ENCODE results near the gene RAD51B. TPM values are rescaled to one million over a fixed set of nuclear protein-coding genes. Genes with fewer than 3 reads are reported as not detected.

RAD51B gene
- total RNA-seq, 1 experiment from 2014 or later: 10.8 TPM

- POLR2A ChIA-PET (ENCODE audit: unreplicated experiment): no interaction called here
- Histone ChIP-seq H3K79me2 (ENCODE audit: low read length) (no peaks in the 10 kb centered on the region), H3K27ac (ENCODE audit: low read length) (no peak overlapping the region), H3K4me1 (ENCODE audit: insufficient read depth, low read length) (no peaks in the 10 kb centered on the region), H3K9me3 (ENCODE audit: low read length) (no peaks in the 10 kb centered on the region), H3K27me3 (ENCODE audit: low read length) (no peaks in the 10 kb centered on the region), H3K4me3 (ENCODE audit: low read length) (no peak overlapping the region), H3F3A (ENCODE audit: low read length, unreplicated experiment) (no peaks in the 10 kb centered on the region), H3K9me2 (replicated peaks; ENCODE audit: low read length) (no peaks in the 10 kb centered on the region), H4K20me1 (ENCODE audit: low read length) (no peaks in the 10 kb centered on the region), H2AFZ (ENCODE audit: low read length) (no peak overlapping the region), H3K4me2 (ENCODE audit: low read length) (no peak overlapping the region), H3K36me3 (ENCODE audit: low read depth, low read length) (no peaks in the 10 kb centered on the region), H3K9ac (ENCODE audit: low read length) (no peak overlapping the region)
- CTCF ChIA-PET: no interaction called here
- no TSS peak for BruUV-seq (replicated peaks)
- intact Hi-C loops (cut with micrococcal nuclease): no loop called here
- DNase-seq (no peak), ATAC-seq (no peak)
- TF ChIP-seq EZH2 (IDR thresholded peaks at IDR 0.05; ENCODE audit: low read length, unreplicated experiment) (no peak), CTCF (conservative IDR thresholded peaks at IDR 0.05; ENCODE audit: low read depth, low read length) (no peak), EZH2phosphoT487 (IDR thresholded peaks at IDR 0.05; ENCODE audit: borderline replicate concordance, low read length) (no peak)
These were observed 507.7 kb downstream of the RAD51B start for GRCh38 chr14:68327231-68327630.

GRCh38 chr14:68328509-68328908 lies 508.9 kb downstream of the RAD51B start:
- no peak overlapping the region for H3K4me3 ChIP-seq (ENCODE audit: low read length)
- H3K4me1 ChIP-seq (ENCODE audit: insufficient read depth, low read length): no peaks in the 10 kb centered on the region
- CTCF ChIA-PET: no interaction called here
- no TSS peak for BruUV-seq (replicated peaks)
- DNase-seq (no peak), ATAC-seq (no peak)
- no peak for TF ChIP-seq CTCF (conservative IDR thresholded peaks at IDR 0.05; ENCODE audit: low read depth, low read length)
- TF ChIP-seq EZH2phosphoT487 (IDR thresholded peaks at IDR 0.05; ENCODE audit: borderline replicate concordance, low read length): no peak
- TF ChIP-seq EZH2 (IDR thresholded peaks at IDR 0.05; ENCODE audit: low read length, unreplicated experiment): no peak
- H4K20me1 ChIP-seq (ENCODE audit: low read length): no peaks in the 10 kb centered on the region
- H3K9me3 ChIP-seq (ENCODE audit: low read length): no peaks in the 10 kb centered on the region
- H3K27ac ChIP-seq (ENCODE audit: low read length): no peak overlapping the region
- POLR2A ChIA-PET (ENCODE audit: unreplicated experiment): interaction anchor here (0.6 kb wide), 1 partner anchor 465 kb away, joined by 3 read pairs; the partner anchor contains the start of gene ZFP36L1
- no peaks in the 10 kb centered on the region for H3K27me3 ChIP-seq (ENCODE audit: low read length)
- H3K79me2 ChIP-seq (ENCODE audit: low read length): no peaks in the 10 kb centered on the region
- intact Hi-C loops (cut with micrococcal nuclease): no loop called here
- H3K4me2 ChIP-seq (ENCODE audit: low read length): no peak overlapping the region
- H3K9ac ChIP-seq (ENCODE audit: low read length): no peak overlapping the region
- no peaks in the 10 kb centered on the region for H3K36me3 ChIP-seq (ENCODE audit: low read depth, low read length)
- no peak overlapping the region for H2AFZ ChIP-seq (ENCODE audit: low read length)
- no peaks in the 10 kb centered on the region for H3F3A ChIP-seq (ENCODE audit: low read length, unreplicated experiment)
- no peaks in the 10 kb centered on the region for H3K9me2 ChIP-seq (replicated peaks; ENCODE audit: low read length)

GRCh38 chr14:68331426-68331825 lies 511.8 kb downstream of the RAD51B start:
- H3K4me2 ChIP-seq (ENCODE audit: low read length): no peak overlapping the region
- H3K9ac ChIP-seq (ENCODE audit: low read length): no peak overlapping the region
- intact Hi-C loops (cut with micrococcal nuclease): no loop called here
- no peaks in the 10 kb centered on the region for H3K27me3 ChIP-seq (ENCODE audit: low read length)
- H3K4me3 ChIP-seq (ENCODE audit: low read length): no peak overlapping the region
- DNase-seq: no peak
- no peaks in the 10 kb centered on the region for H3K36me3 ChIP-seq (ENCODE audit: low read depth, low read length)
- H2AFZ ChIP-seq (ENCODE audit: low read length): no peak overlapping the region
- no peak overlapping the region for H3K27ac ChIP-seq (ENCODE audit: low read length)
- H3K79me2 ChIP-seq (ENCODE audit: low read length): no peaks in the 10 kb centered on the region
- POLR2A ChIA-PET (ENCODE audit: unreplicated experiment): no interaction called here
- no peaks in the 10 kb centered on the region for H3F3A ChIP-seq (ENCODE audit: low read length, unreplicated experiment)
- no peaks in the 10 kb centered on the region for H3K4me1 ChIP-seq (ENCODE audit: insufficient read depth, low read length)
- no peaks in the 10 kb centered on the region for H4K20me1 ChIP-seq (ENCODE audit: low read length)
- H3K9me3 ChIP-seq (ENCODE audit: low read length): no peaks in the 10 kb centered on the region
- no peaks in the 10 kb centered on the region for H3K9me2 ChIP-seq (replicated peaks; ENCODE audit: low read length)
- BruUV-seq (replicated peaks): no TSS peak
- ATAC-seq: no peak
- TF ChIP-seq EZH2 (IDR thresholded peaks at IDR 0.05; ENCODE audit: low read length, unreplicated experiment): no peak
- no peak for TF ChIP-seq CTCF (conservative IDR thresholded peaks at IDR 0.05; ENCODE audit: low read depth, low read length)
- no peak for TF ChIP-seq EZH2phosphoT487 (IDR thresholded peaks at IDR 0.05; ENCODE audit: borderline replicate concordance, low read length)
- CTCF ChIA-PET: interaction anchor here (0.7 kb wide), 1 partner anchor 170 kb away, joined by 5 read pairs; no protein-coding TSS in a partner anchor

Data from PC-3 (cell line).